Measurements from ENCODE around the gene COL6A2. TPM values are rescaled to one million over a fixed set of nuclear protein-coding genes. Genes with fewer than 3 reads are reported as not detected.

COL6A2 gene
- total RNA-seq, 8 experiments from 2014 or later = 2.6 to 153 (median 5.0) TPM

GRCh38 chr21:46125846-46126301 lies 28.0 kb downstream of the COL6A2 start:
- Histone ChIP-seq H3K4me3 (no peak overlapping the region), H3K4me1 (replicated peaks in 1 of 2) (no peaks in the 10 kb centered on the region), H3K27ac (no peak overlapping the region)
- in situ Hi-C loops (cut with MboI; ENCODE audit: low pct_unique_long_range_greater_than_20kb in 2 of 9, low sequenced_read_pairs in 9 of 9, unreplicated experiment in 9 of 9) = no loop called here
- ATAC-seq (replicated peaks in 6 of 8) = no peak
- 60 to 96% (median 92%) methylated on average over 2 to 16 of the region's 47 CpGs; no CpG with 5 or more reads in 3 of the 10 experiments for WGBS, 10 experiments

DNA sequence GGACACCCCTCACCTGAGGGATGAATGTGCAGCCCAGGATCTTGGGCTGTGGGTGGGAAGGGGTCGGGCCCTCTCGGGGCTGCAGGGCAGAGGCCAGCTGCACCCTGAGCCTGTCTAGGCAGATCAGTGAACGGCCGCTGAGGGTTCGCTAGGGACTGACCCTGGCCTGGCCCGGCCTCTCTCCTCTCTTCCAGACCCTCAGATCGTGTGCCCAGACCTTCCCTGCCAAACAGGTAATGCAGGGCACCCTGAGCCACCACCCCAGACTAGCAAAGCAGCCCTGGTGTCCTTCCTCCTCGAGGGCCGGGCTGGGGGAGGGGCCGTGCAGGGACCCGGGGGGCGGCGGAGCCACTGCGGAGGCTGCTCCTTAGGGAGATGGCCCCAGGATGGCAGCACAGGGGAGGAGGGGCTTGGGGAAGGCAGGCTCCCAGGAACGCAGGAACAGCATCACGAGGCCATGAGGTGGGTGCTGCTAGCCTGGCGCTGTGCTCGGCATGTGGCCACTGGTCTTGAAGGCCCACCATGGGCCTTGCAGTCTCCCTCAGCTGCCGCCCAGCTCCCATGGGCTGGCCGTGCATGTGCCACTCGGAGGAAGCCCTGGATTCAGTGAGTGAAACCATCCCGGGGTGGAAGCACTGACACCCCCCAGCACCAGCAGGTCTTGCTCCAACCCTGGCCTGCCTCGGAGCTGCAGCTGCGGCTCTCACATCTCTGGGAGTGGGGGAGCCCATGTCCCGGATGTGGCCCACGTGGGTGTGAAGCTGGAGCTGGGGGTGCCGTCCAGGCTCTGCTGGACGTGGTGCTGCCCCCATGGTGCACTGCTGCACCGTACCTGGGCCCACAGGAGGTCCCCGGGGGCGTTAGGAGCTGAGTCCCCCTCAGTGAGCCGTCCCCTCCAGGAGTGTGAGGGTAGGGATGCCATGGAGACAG lies 28.7 kb downstream of the COL6A2 start:
- peak in 1 of 8 experiments; percentile 9 for ATAC-seq (replicated peaks in 6 of 8)
- H3K4me1 ChIP-seq (replicated peaks in 1 of 2) = no peaks in the 10 kb centered on the region
- no peak overlapping the region for H3K27ac ChIP-seq
- 70 to 100% (median 81%) methylated on average over 2 to 7 of the region's 32 CpGs; no CpG with 5 or more reads in 7 of the 10 experiments for WGBS, 10 experiments
- no peak overlapping the region for H3K4me3 ChIP-seq
- in situ Hi-C loops (cut with MboI; ENCODE audit: low pct_unique_long_range_greater_than_20kb in 2 of 9, low sequenced_read_pairs in 9 of 9, unreplicated experiment in 9 of 9) = no loop called here

GRCh38 chr21:46127239-46128105 lies 29.6 kb downstream of the COL6A2 start:
- no peak for ATAC-seq (replicated peaks in 6 of 8)
- H3K27ac ChIP-seq = no peak overlapping the region
- H3K4me3 ChIP-seq = no peak overlapping the region
- 68 to 100% (median 96%) methylated on average over 2 to 14 of the region's 40 CpGs; no CpG with 5 or more reads in 4 of the 10 experiments for WGBS, 10 experiments
- in situ Hi-C loops (cut with MboI; ENCODE audit: low pct_unique_long_range_greater_than_20kb in 2 of 9, low sequenced_read_pairs in 9 of 9, unreplicated experiment in 9 of 9) = no loop called here
- H3K4me1 ChIP-seq (replicated peaks in 1 of 2) = no peaks in the 10 kb centered on the region

DNA sequence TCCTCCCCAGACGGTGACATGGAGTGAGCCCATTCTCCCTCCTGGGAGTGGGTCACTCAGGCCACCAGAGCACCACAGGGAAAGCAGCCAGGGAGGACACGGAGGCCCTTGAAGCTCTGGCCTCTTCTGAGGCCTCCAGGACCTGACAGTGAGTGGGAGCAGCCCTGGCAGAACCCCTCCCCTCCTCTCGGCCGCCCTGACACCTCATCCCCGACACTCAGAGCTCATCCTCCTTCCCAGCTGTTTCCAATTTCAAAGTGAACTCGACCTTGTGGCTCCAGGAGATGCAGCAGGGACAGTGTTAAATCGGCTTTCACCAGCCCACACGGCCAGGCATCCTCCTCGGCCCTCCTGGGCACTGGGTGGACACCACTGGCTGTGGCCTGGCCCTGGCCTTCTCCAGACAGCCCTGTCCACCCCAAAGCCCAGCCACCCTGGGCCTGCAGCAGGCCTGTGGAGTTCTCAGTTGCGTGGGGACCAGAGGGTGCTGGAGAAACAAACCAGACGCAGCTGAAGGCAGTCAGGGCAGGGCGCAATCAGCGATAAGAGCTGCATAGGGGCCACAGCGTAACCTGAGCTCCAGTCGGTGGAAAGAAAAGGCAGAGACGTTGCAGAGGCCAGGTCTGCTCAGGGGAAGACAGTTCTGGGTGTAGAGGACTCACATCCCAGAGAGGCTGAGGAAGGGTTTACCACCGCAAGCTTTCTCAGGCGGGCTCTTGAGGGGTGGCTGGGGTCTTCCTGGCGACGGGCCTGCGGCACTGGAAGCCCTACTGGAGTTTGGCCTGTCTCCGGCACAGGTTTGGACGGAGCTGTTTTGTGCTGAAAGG lies 30.4 kb downstream of the COL6A2 start:
- ATAC-seq (replicated peaks in 6 of 8) = no peak
- 54 to 85% (median 76%) methylated on average over 2 to 13 of the region's 23 CpGs; no CpG with 5 or more reads in 5 of the 10 experiments for WGBS, 10 experiments
- no peak overlapping the region for H3K27ac ChIP-seq
- H3K4me3 ChIP-seq = no peak overlapping the region
- H3K4me1 ChIP-seq (replicated peaks in 1 of 2) = no peaks in the 10 kb centered on the region
- in situ Hi-C loops (cut with MboI; ENCODE audit: low pct_unique_long_range_greater_than_20kb in 2 of 9, low sequenced_read_pairs in 9 of 9, unreplicated experiment in 9 of 9) = no loop called here

DNA sequence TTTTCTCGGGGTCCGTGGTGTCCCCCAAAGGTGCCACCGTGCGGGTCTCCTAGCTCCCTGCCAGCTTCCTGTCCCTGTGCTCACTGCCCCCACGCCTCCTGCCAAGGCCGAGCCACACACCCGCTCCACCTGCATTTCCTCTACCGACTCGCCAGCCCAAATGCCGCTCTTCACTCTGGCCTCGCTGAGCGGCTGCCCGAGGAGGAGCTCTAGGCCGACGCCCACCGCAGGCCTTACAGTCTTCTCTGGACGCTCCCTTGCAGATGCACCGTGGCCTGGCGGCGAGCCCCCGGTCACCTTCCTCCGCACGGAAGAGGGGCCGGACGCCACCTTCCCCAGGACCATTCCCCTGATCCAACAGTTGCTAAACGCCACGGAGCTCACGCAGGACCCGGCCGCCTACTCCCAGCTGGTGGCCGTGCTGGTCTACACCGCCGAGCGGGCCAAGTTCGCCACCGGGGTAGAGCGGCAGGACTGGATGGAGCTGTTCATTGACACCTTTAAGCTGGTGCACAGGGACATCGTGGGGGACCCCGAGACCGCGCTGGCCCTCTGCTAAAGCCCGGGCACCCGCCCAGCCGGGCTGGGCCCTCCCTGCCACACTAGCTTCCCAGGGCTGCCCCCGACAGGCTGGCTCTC lies 31.1 kb downstream of the COL6A2 start:
- in situ Hi-C loops (cut with MboI; ENCODE audit: low pct_unique_long_range_greater_than_20kb in 2 of 9, low sequenced_read_pairs in 9 of 9, unreplicated experiment in 9 of 9) = no loop called here
- no peak overlapping the region for H3K27ac ChIP-seq
- WGBS, 10 experiments = 67 to 100% (median 91%) methylated on average over 1 to 19 of the region's 45 CpGs; no CpG with 5 or more reads in 6 of the 10 experiments
- H3K4me3 ChIP-seq = no peak overlapping the region
- ATAC-seq (replicated peaks in 6 of 8) = no peak
- no peaks in the 10 kb centered on the region for H3K4me1 ChIP-seq (replicated peaks in 1 of 2)

DNA sequence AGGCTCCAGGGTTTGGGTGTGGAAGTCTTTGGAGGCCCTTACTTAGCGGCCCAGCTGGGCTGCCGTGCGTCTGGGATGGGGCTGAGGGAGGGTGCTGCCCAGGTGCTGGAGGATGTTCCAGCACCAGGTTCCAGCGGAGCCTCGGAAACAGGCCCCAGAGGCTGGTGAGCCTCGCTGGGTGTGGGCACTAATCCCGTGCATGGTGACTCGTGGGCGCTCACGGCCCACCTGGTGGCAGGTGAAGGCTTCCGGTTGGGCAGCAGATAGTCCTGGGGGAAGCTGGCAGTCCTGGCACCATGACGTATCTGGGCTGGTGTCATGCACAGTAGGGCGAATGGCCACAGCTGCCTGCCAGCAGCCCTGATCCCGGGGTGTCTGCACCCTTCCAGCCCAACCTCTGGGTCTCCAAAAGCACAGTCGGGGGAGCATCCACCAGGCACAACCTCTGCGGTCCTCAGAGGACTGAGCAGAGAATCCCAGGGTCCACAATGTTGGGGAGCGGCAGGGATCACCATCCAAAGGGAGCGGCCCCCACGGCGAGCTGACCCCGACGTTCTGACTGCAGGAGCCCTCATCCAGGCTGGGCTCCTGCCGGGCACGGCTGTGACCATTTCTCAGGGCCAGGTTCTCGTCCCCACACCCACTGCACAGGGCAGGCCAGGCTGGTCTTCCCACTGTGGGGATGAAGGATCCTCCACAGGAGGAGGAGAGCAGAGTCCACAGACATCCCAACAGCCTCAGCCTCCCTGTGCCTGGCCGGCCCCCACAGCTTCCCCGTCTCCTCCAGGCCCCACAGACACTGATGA lies 32.1 kb downstream of the COL6A2 start:
- WGBS, 10 experiments = 22 to 94% (median 83%) methylated on average over 1 to 8 of the region's 27 CpGs; no CpG with 5 or more reads in 4 of the 10 experiments
- H3K27ac ChIP-seq = no peak overlapping the region
- ATAC-seq (replicated peaks in 6 of 8) = no peak
- H3K4me3 ChIP-seq = no peak overlapping the region
- in situ Hi-C loops (cut with MboI; ENCODE audit: low pct_unique_long_range_greater_than_20kb in 2 of 9, low sequenced_read_pairs in 9 of 9, unreplicated experiment in 9 of 9) = no loop called here
- H3K4me1 ChIP-seq (replicated peaks in 1 of 2) = no peaks in the 10 kb centered on the region

DNA sequence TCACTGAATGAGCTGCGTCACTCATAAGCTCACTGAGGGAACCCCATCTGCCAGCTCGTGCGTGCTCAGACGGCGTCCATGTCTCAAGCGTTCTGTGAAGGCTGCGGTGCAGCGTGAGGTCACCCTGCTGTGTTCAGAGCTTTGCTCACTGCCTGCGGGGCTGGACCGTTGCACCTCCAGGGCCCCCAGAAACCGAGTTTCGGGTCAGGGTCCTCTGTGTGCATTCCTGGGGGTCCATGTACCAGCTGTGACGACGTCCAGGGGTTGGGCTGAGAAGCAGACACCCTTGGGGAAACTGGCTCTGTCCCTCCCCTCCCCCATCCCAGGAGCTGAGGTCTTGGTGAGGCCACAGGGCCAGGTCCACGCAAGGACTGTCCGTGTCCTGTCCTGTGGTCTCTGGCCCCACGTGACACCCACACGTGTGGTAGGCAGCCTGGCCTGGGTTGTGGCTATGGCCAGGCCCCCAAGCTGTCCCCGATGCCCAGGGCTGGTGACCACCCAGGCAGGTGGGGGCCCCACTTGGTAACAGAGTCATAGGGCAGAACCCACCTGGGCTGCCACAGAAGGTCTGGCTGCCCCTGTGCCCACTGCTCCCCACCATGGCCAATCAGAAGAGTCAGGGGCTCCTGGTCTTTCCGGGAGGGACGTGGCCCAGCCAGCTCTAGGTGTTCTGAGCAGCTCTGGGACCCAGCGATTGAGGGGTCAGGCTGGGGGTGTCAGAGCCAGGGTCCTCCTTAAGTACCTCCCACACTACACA lies 33.1 kb downstream of the COL6A2 start:
- peak overlapping the region in 1 of 2 donors; percentile 36 for H3K27ac ChIP-seq
- in situ Hi-C loops (cut with MboI; ENCODE audit: low pct_unique_long_range_greater_than_20kb in 2 of 9, low sequenced_read_pairs in 9 of 9, unreplicated experiment in 9 of 9) = no loop called here
- H3K4me1 ChIP-seq (replicated peaks in 1 of 2) = peaks cover 0 to 2% of the 10 kb centered on the region in 2 donors
- ATAC-seq (replicated peaks in 6 of 8) = peak in 2 of 8 experiments; percentile 19 to 28
- WGBS, 10 experiments = 59 to 100% (median 71%) methylated on average over 1 to 7 of the region's 22 CpGs; no CpG with 5 or more reads in 6 of the 10 experiments
- H3K4me3 ChIP-seq = no peak overlapping the region

GRCh38 chr21:46131588-46131837 lies 33.6 kb downstream of the COL6A2 start:
- peaks cover 4 to 6% of the 10 kb centered on the region in 2 donors for H3K4me1 ChIP-seq (replicated peaks in 1 of 2)
- no peak for ATAC-seq (replicated peaks in 6 of 8)

DNA sequence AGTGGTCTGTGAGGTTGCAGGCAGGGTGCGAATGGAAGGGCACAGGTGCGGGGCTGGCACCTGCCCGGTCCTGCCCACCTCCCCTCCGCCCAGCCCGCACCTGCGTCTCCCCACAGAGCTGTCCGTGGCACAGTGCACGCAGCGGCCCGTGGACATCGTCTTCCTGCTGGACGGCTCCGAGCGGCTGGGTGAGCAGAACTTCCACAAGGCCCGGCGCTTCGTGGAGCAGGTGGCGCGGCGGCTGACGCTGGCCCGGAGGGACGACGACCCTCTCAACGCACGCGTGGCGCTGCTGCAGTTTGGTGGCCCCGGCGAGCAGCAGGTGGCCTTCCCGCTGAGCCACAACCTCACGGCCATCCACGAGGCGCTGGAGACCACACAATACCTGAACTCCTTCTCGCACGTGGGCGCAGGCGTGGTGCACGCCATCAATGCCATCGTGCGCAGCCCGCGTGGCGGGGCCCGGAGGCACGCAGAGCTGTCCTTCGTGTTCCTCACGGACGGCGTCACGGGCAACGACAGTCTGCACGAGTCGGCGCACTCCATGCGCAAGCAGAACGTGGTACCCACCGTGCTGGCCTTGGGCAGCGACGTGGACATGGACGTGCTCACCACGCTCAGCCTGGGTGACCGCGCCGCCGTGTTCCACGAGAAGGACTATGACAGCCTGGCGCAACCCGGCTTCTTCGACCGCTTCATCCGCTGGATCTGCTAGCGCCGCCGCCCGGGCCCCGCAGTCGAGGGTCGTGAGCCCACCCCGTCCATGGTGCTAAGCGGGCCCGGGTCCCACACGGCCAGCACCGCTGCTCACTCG lies 34.1 kb downstream of the COL6A2 start:
- Histone ChIP-seq H3K4me3 (no peak overlapping the region), H3K27ac (no peak overlapping the region), H3K4me1 (replicated peaks in 1 of 2) (peaks cover 4 to 7% of the 10 kb centered on the region in 2 donors)
- in situ Hi-C loops (cut with MboI; ENCODE audit: low pct_unique_long_range_greater_than_20kb in 2 of 9, low sequenced_read_pairs in 9 of 9, unreplicated experiment in 9 of 9) = no loop called here
- WGBS, 10 experiments = 67 to 100% (median 99%) methylated on average over 1 to 7 of the region's 85 CpGs; no CpG with 5 or more reads in 4 of the 10 experiments
- ATAC-seq (replicated peaks in 6 of 8) = no peak

More at GRCh38 chr21:46131588-46131837, 33.6 kb downstream of the COL6A2 start:
- H3K4me3 ChIP-seq = no peak overlapping the region
- WGBS, 10 experiments = no CpG with 5 or more reads among the region's 4 CpGs
- H3K27ac ChIP-seq = no peak overlapping the region
- in situ Hi-C loops (cut with MboI; ENCODE audit: low pct_unique_long_range_greater_than_20kb in 2 of 9, low sequenced_read_pairs in 9 of 9, unreplicated experiment in 9 of 9) = no loop called here

DNA sequence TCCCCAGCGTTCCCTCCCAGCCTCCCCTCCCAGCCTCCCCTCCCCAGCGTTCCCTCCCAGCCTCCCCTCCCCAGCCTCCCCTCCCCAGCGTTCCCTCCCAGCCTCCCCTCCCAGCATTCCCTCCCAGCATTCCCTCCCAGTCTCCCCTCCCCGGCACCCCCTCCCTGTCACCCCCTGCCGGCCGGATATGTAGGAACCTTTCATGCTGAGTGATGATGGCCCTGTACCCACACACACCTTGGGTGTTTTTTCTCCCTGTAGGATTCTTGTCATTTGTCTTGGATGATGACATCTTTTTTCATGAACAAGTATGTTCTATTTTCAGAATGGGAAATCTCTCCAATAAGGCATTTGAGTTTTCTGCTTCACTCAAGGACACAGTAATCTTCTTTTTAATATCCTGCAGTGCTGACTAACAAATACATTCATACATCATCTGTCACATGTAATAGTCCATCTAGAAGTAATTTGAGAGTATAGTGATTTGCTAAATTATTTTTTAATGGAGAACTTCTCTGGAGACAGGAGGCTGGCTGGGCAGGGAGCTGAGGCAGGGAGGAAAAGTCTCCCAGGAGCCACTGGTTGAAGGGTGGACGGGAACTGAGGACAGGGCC lies 38.0 kb downstream of the COL6A2 start:
- in situ Hi-C loops (cut with MboI; ENCODE audit: low pct_unique_long_range_greater_than_20kb in 2 of 9, low sequenced_read_pairs in 9 of 9, unreplicated experiment in 9 of 9) = no loop called here
- peak in 5 of 8 experiments; percentile 50 to 71 (median 57) for ATAC-seq (replicated peaks in 6 of 8)

More for the DNA sequence above, 38.0 kb downstream of the COL6A2 start:
- Histone ChIP-seq H3K4me1 (replicated peaks in 1 of 2) (peaks cover 4 to 14% of the 10 kb centered on the region in 2 donors), H3K27ac (peak overlapping the region in 1 of 2 donors; percentile 27), H3K4me3 (no peak overlapping the region)
- WGBS, 10 experiments = 33 to 86% (median 70%) methylated on average over 1 of the region's 7 CpGs; no CpG with 5 or more reads in 6 of the 10 experiments
